Mesodermal cell (in vitro differentiated cells): ENCODE data around the gene FNBP1.
"Not testable (repeated sequence)": the region's sequence is repeated elsewhere in the genome, so short reads cannot be mapped to it uniquely, and the experiment has no call there.

Experiments
- H3K27ac ChIP-seq: 2 replicates; pipeline ENCODE4 v1.7.0; 2013; ENCODE audit warnings: mild to moderate bottlenecking, low read depth, low read length, moderate library complexity; ENCODE audit not compliant: severe bottlenecking
- H3K36me3 ChIP-seq: 2 replicates; pipeline ENCODE4 v1.7.1; 2013; ENCODE audit warnings: mild to moderate bottlenecking, low read length, moderate library complexity; ENCODE audit not compliant: control insufficient read depth, insufficient read depth
- H3K4me1 ChIP-seq: one replicate; pipeline ENCODE4 v1.7.1; 2013; ENCODE audit warnings: mild to moderate bottlenecking, low read length; ENCODE audit not compliant: insufficient read depth, control insufficient read depth, poor library complexity, severe bottlenecking
- H3K4me3 ChIP-seq: 2 replicates; pipeline ENCODE4 v1.7.0; 2013; ENCODE audit warnings: low read length, control low read depth, mild to moderate bottlenecking; ENCODE audit not compliant: insufficient read depth, poor library complexity, severe bottlenecking; ENCODE audit errors: extremely low read depth
- H3K9me3 ChIP-seq: 2 replicates; pipeline ENCODE4 v1.7.1; 2013; ENCODE audit warnings: mild to moderate bottlenecking, low read length, moderate library complexity; ENCODE audit not compliant: control insufficient read depth
- WGBS, 2 experiments: methylation state at CpG; one replicate each; pipeline ENCODE4 v1.1.5; 2013; ENCODE audit warnings: missing lambda C conversion rate in 2 of 2; ENCODE audit not compliant: insufficient coverage in 2 of 2; 5-methylcytosine and 5-hydroxymethylcytosine counted together

Gene FNBP1

GRCh38 chr9:130021123-130021522 is 21.9 kb downstream of the FNBP1 start:
- H3K9me3 ChIP-seq: no peaks in the 10 kb centered on the region

DNA sequence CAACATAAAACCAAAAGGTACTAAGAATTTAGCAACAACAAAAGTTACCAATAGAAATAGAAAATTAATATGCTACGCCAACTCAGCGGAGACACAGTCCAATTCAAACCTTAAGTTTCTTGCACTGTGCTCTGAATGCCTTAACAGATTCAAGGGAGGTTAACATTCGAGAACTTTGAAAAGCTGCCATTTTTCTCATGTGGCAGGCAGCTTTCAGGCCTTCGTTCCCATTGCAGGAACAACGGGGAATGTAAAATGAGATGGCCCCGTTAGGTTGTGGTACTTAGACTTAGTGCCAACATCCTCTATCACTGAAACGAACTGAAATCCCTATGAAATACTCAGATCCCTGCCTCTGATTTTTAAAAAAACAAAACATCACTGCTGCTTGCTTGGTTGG is 22.4 kb downstream of the FNBP1 start:
- H3K9me3 ChIP-seq: no peaks in the 10 kb centered on the region
- no peak overlapping the region for H3K4me3 ChIP-seq
- H3K27ac ChIP-seq: no peak overlapping the region
- WGBS, 2 experiments: 53 to 76% methylated on average over 4 to 6 of the region's 7 CpGs
- H3K36me3 ChIP-seq: peaks cover 11% of the 10 kb centered on the region
- no peaks in the 10 kb centered on the region for H3K4me1 ChIP-seq

More at GRCh38 chr9:130021123-130021522, 21.9 kb downstream of the FNBP1 start:
- WGBS, 2 experiments: no CpG with 5 or more reads among the region's 2 CpGs
- no peaks in the 10 kb centered on the region for H3K4me1 ChIP-seq
- H3K27ac ChIP-seq: no peak overlapping the region
- H3K36me3 ChIP-seq: peaks cover 9% of the 10 kb centered on the region
- no peak overlapping the region for H3K4me3 ChIP-seq

- Histone ChIP-seq H3K4me3 (no peak overlapping the region), H3K36me3 (peaks cover 16% of the 10 kb centered on the region), H3K27ac (no peak overlapping the region), H3K4me1 (no peaks in the 10 kb centered on the region), H3K9me3 (no peaks in the 10 kb centered on the region)
- WGBS, 2 experiments: 100% methylated on average over 2 of the region's 4 CpGs
These were observed 24.7 kb downstream of the FNBP1 start for GRCh38 chr9:130018265-130018664.

GRCh38 chr9:130017510-130017909 is 25.5 kb downstream of the FNBP1 start:
- H3K9me3 ChIP-seq, H3K4me3 ChIP-seq, H3K27ac ChIP-seq, H3K4me1 ChIP-seq: not testable (repeated sequence)
- WGBS, 2 experiments: 100% methylated on average over 3 of the region's 8 CpGs
- H3K36me3 ChIP-seq: peaks cover 17% of the 10 kb centered on the region

GRCh38 chr9:130017076-130017475 is 25.9 kb downstream of the FNBP1 start:
- Histone ChIP-seq H3K36me3 (peaks cover 17% of the 10 kb centered on the region), H3K9me3 (no peaks in the 10 kb centered on the region), H3K27ac (no peak overlapping the region), H3K4me1 (no peaks in the 10 kb centered on the region), H3K4me3 (no peak overlapping the region)
- WGBS, 2 experiments: no CpG with 5 or more reads among the region's 2 CpGs

DNA sequence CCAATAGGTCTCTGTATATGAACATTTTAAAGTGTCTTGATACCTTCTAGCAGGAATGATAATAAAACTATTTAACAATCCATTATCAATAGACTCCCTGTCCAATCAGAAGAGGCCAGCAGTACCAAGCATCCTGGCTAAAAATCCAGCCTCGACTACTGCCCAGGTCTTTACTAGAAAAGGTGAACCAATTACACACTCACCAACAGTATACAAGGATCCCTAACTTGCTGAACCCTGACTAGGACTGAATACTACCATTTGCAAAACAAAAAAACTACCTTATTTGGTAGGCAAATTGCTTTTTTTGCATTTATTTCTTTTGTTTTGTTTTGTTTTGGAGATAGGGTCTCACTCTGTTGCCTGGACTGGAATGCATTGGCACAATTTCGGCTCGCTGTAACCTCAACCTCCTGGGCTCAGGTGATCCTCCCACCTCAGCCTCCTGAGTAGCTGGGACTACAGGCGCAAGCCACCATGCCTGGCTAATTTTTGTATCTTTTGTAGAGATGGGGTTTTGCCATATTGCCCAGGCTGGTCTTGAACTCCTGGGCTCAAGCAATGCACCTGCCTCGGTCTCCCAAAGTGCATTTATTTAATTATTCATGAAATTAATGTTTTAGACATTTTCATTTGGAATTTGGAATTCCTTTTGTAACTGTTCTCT is 27.5 kb downstream of the FNBP1 start:
- Histone ChIP-seq H3K36me3 (peaks cover 17% of the 10 kb centered on the region), H3K27ac (no peak overlapping the region), H3K9me3 (no peaks in the 10 kb centered on the region), H3K4me3 (no peak overlapping the region), H3K4me1 (no peaks in the 10 kb centered on the region)
- WGBS, 2 experiments: 100% methylated on average over 3 of the region's 5 CpGs

DNA sequence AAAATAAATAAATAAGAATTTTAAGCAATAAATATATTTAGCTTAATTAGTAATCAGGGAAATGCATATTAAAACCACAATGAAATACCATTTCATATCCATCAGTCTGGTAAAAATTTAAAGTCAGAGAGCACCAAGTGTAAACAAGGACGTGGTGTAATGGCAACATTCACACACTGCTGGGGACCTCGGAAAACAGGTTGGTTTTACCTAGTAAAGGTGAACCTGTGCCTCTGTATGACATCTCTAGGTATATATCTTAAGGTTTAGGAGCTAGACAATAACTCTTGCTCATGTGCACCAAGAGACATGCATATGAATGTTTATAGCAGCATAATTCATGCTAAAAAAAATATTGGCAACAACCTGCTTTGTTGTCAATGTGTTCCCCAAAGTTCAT is 29.7 kb downstream of the FNBP1 start:
- Histone ChIP-seq H3K36me3 (peaks cover 17% of the 10 kb centered on the region), H3K27ac (no peak overlapping the region), H3K9me3 (no peaks in the 10 kb centered on the region), H3K4me3 (no peak overlapping the region), H3K4me1 (no peaks in the 10 kb centered on the region)
- WGBS, 2 experiments: 93 to 100% methylated on average over 2 of the region's 2 CpGs

GRCh38 chr9:130010151-130010988 is 32.6 kb downstream of the FNBP1 start:
- 97 to 100% methylated on average over 3 of the region's 5 CpGs for WGBS, 2 experiments
- no peak overlapping the region for H3K27ac ChIP-seq
- H3K9me3 ChIP-seq: no peaks in the 10 kb centered on the region
- peaks cover 11% of the 10 kb centered on the region for H3K36me3 ChIP-seq
- H3K4me1 ChIP-seq: no peaks in the 10 kb centered on the region
- no peak overlapping the region for H3K4me3 ChIP-seq

- H3K9me3 ChIP-seq, H3K4me3 ChIP-seq, H3K27ac ChIP-seq, H3K4me1 ChIP-seq: not testable (repeated sequence)
- 88 to 100% methylated on average over 3 to 6 of the region's 10 CpGs for WGBS, 2 experiments
- H3K36me3 ChIP-seq: peaks cover 11% of the 10 kb centered on the region
These were observed 33.4 kb downstream of the FNBP1 start for GRCh38 chr9:130009546-130009945.

GRCh38 chr9:130008538-130008937 is 34.5 kb downstream of the FNBP1 start:
- Histone ChIP-seq H3K27ac (no peak overlapping the region), H3K4me1 (no peaks in the 10 kb centered on the region), H3K9me3 (no peaks in the 10 kb centered on the region), H3K36me3 (peaks cover 15% of the 10 kb centered on the region), H3K4me3 (no peak overlapping the region)
- 94 to 97% methylated on average over 2 to 3 of the region's 5 CpGs for WGBS, 2 experiments

GRCh38 chr9:130006952-130007351 is 36.0 kb downstream of the FNBP1 start:
- not testable (repeated sequence) for H3K27ac ChIP-seq, H3K4me3 ChIP-seq, H3K9me3 ChIP-seq, H3K4me1 ChIP-seq
- peaks cover 24% of the 10 kb centered on the region for H3K36me3 ChIP-seq
- WGBS, 2 experiments: 92 to 100% methylated on average over 3 to 5 of the region's 6 CpGs
